T-cell (primary cell): ENCODE measurements around the gene HHAT. TPM values are rescaled to one million over a fixed set of nuclear protein-coding genes. Genes with fewer than 3 reads are reported as not detected.

Source experiments
- ATAC-seq, 4 experiments: fragments of 200-7000 bp in 3 of 4; fragments of 150-1000 bp in 1 of 4; cut with Tn5 transposase; replicated peaks in 1 of 4; 1 replicate in 3 of 4; 2 replicates in 1 of 4; pipeline ENCODE4 v1.10.0; 2021; ENCODE audit warnings: moderate library complexity in 3 of 4, mild to moderate bottlenecking in 2 of 4, moderate number of reproducible peaks in 1 of 4
- CTCF ChIA-PET, 2 donors: fragments of 300-600 bp; sonication (Branson Sonifier 250); formaldehyde crosslinking; loops; one replicate each; lab custom pipeline; 2022; ENCODE audit warnings: antibody characterized with exemption in 2 of 2; lab: Charles Lee
- POLR2A ChIA-PET, 2 donors: fragments of 300-600 bp; sonication (Branson Sonifier 250); formaldehyde crosslinking; loops; one replicate each; lab custom pipeline; 2022; ENCODE audit warnings: antibody characterized with exemption in 2 of 2; lab: Charles Lee
- DNase-seq, 35 experiments: peaks; one replicate each; pipeline versions ENCODE4 v3.0.0 to v3.0.0-alpha.2; 2013 to 2023
- H3K27ac ChIP-seq: one replicate; pipeline ENCODE4 v1.5.1; 2013; ENCODE audit warnings: low read length
- H3K27me3 ChIP-seq, 2 experiments: replicated peaks in 1 of 2; 1 replicate in 1 of 2; 2 replicates in 1 of 2; pipeline versions ENCODE4 v1.6.1 to v1.7.0; 2013; ENCODE audit warnings: low read length in 1 of 2, mixed read lengths in 1 of 2; ENCODE audit not compliant: control insufficient read depth in 2 of 2, insufficient read depth in 2 of 2; ENCODE audit errors: extremely low read depth in 1 of 2
- H3K36me3 ChIP-seq, 2 donors: 1 replicate in 1 of 2; 2 replicates in 1 of 2; pipeline versions ENCODE4 v1.6.1 to v1.7.0; 2013; ENCODE audit warnings: low read length in 1 of 2; ENCODE audit not compliant: control insufficient read depth in 2 of 2, insufficient read depth in 1 of 2; ENCODE audit errors: extremely low read depth in 1 of 2
- H3K4me1 ChIP-seq, 2 experiments: 1 replicate in 1 of 2; 2 replicates in 1 of 2; pipeline versions ENCODE4 v1.6.1 to v1.7.0; 2013; ENCODE audit warnings: low read length in 2 of 2, mixed read lengths in 1 of 2; ENCODE audit not compliant: insufficient read depth in 2 of 2, control insufficient read depth in 1 of 2; ENCODE audit errors: extremely low read depth in 1 of 2
- H3K4me3 ChIP-seq, 2 donors: 1 replicate in 1 of 2; 2 replicates in 1 of 2; pipeline versions ENCODE4 v1.5.1 to v1.7.0; 2013; ENCODE audit warnings: mild to moderate bottlenecking in 2 of 2, low read length in 1 of 2, moderate library complexity in 1 of 2; ENCODE audit not compliant: control insufficient read depth in 1 of 2; ENCODE audit errors: extremely low read depth in 1 of 2
- H3K9me3 ChIP-seq: 2 replicates; pipeline ENCODE4 v1.7.0; 2013
- H3K27ac Mint-ChIP-seq, 2 donors: one replicate each; pipeline ENCODE4 v1.8.0; 2020 to 2021; ENCODE audit warnings: mild to moderate bottlenecking in 2 of 2, mixed read lengths in 2 of 2
- H3K27me3 Mint-ChIP-seq, 2 donors: one replicate each; pipeline ENCODE4 v1.8.0; 2021 to 2022; ENCODE audit warnings: mixed read lengths in 2 of 2
- H3K36me3 Mint-ChIP-seq: one replicate; pipeline ENCODE4 v1.8.0; 2021; ENCODE audit warnings: mixed read lengths
- H3K4me1 Mint-ChIP-seq, 3 donors: one replicate each; pipeline ENCODE4 v1.8.0; 2020 to 2022; ENCODE audit warnings: mixed read lengths in 3 of 3, mild to moderate bottlenecking in 1 of 3
- H3K4me3 Mint-ChIP-seq, 3 donors: one replicate each; pipeline ENCODE4 v1.8.0; 2020 to 2022; ENCODE audit warnings: mild to moderate bottlenecking in 3 of 3, mixed read lengths in 3 of 3, moderate library complexity in 3 of 3
- H3K9me3 Mint-ChIP-seq, 3 donors: one replicate each; pipeline ENCODE4 v1.8.0; 2020 to 2022; ENCODE audit warnings: mixed read lengths in 3 of 3
- WGBS: methylation state at CpG from one replicate; pipeline ENCODE4 v1.1.5; 2013; ENCODE audit warnings: missing lambda C conversion rate; ENCODE audit not compliant: insufficient coverage; 5-methylcytosine and 5-hydroxymethylcytosine counted together
- total RNA-seq, 35 experiments: library from RNA in 6 of 35; stranded (reverse) in 6 of 35; fragments of 120-200 nt in 1 of 35; gene quantifications; one replicate each; pipeline versions ENCODE4 v1.2.1 to v1.2.4 and lab custom pipeline; 2013 to 2026

HHAT gene
- total RNA-seq, 5 donors from 2014 or later (not counting 1 experiment from before 2014, with no cell fraction given), result 2.2 to 7.9 (median 4.1) TPM

- H3K4me3 Mint-ChIP-seq, result no peak overlapping the region
- H3K27ac Mint-ChIP-seq, result no peak overlapping the region
- H3K36me3 Mint-ChIP-seq, result peaks cover 1% of the 10 kb centered on the region
- Histone ChIP-seq H3K9me3 (no peaks in the 10 kb centered on the region), H3K4me3 (no peak overlapping the region), H3K27me3 (no peaks in the 10 kb centered on the region), H3K27ac (no peak overlapping the region), H3K4me1 (peaks cover 0 to 12% of the 10 kb centered on the region in 2 experiments), H3K36me3 (peaks cover 0 to 2% of the 10 kb centered on the region in 2 donors)
- DNase-seq, result no peak
- peaks cover 16 to 35% (median 17%) of the 10 kb centered on the region in 3 donors for H3K4me1 Mint-ChIP-seq
- WGBS, result 71% methylated on average over 1 of the region's 1 CpG
- ChIA-PET CTCF (interaction anchor here in 1 of 2 donors (0.7 to 1.9 kb wide), 2 partner anchors 23 to 56 kb away, joined by 3 to 5 read pairs; no protein-coding TSS in a partner anchor), POLR2A (no interaction called here)
- peaks cover 0 to 4% (median 2%) of the 10 kb centered on the region in 3 donors for H3K9me3 Mint-ChIP-seq
- no peak for ATAC-seq
- no peaks in the 10 kb centered on the region for H3K27me3 Mint-ChIP-seq
These were observed 68.5 kb downstream of the HHAT start for GRCh38 chr1:210397252-210397651.

- H3K27ac ChIP-seq, result no peak overlapping the region
- H3K9me3 ChIP-seq, result no peaks in the 10 kb centered on the region
- no peak overlapping the region for H3K4me3 ChIP-seq
- Mint-ChIP-seq H3K4me3 (no peak overlapping the region), H3K9me3 (peaks cover 0 to 4% (median 2%) of the 10 kb centered on the region in 3 donors), H3K4me1 (peaks cover 16 to 35% (median 17%) of the 10 kb centered on the region in 3 donors), H3K36me3 (peaks cover 3% of the 10 kb centered on the region), H3K27me3 (no peaks in the 10 kb centered on the region), H3K27ac (no peak overlapping the region)
- peaks cover 0 to 2% of the 10 kb centered on the region in 2 donors for H3K36me3 ChIP-seq
- CTCF ChIA-PET, result interaction anchor here in 1 of 2 donors (0.7 to 1.9 kb wide), 2 partner anchors 24 to 57 kb away, joined by 3 to 5 read pairs; no protein-coding TSS in a partner anchor
- WGBS, result no CpG with 5 or more reads among the region's 5 CpGs
- H3K4me1 ChIP-seq, result peaks cover 0 to 12% of the 10 kb centered on the region in 2 experiments
- H3K27me3 ChIP-seq, result no peaks in the 10 kb centered on the region
- no peak for ATAC-seq
- POLR2A ChIA-PET, result no interaction called here
- no peak for DNase-seq
These were observed 69.0 kb downstream of the HHAT start for GRCh38 chr1:210397681-210398080.

- Mint-ChIP-seq H3K27me3 (no peaks in the 10 kb centered on the region), H3K4me3 (no peak overlapping the region), H3K9me3 (peaks cover 0 to 4% (median 2%) of the 10 kb centered on the region in 3 donors), H3K4me1 (peaks cover 16 to 35% (median 17%) of the 10 kb centered on the region in 3 donors), H3K36me3 (peaks cover 3% of the 10 kb centered on the region), H3K27ac (no peak overlapping the region)
- Histone ChIP-seq H3K27me3 (no peaks in the 10 kb centered on the region), H3K4me3 (no peak overlapping the region), H3K36me3 (peaks cover 0 to 2% of the 10 kb centered on the region in 2 donors), H3K27ac (no peak overlapping the region), H3K9me3 (no peaks in the 10 kb centered on the region), H3K4me1 (peaks cover 0 to 12% of the 10 kb centered on the region in 2 experiments)
- no peak for ATAC-seq
- no peak for DNase-seq
- POLR2A ChIA-PET, result no interaction called here
- CTCF ChIA-PET, result interaction anchor here in 1 of 2 donors (1.9 kb wide), 1 partner anchor 24 kb away, joined by 5 read pairs; no protein-coding TSS in a partner anchor
- WGBS, result no CpG with 5 or more reads among the region's 1 CpG
These were observed 69.8 kb downstream of the HHAT start for GRCh38 chr1:210398466-210398865.

GRCh38 chr1:210400043-210400840, 71.5 kb downstream of the HHAT start:
- 20% methylated on average over 1 of the region's 5 CpGs for WGBS
- peaks cover 16 to 32% (median 17%) of the 10 kb centered on the region in 3 donors for H3K4me1 Mint-ChIP-seq
- ChIA-PET POLR2A (interaction anchor here in 1 of 2 donors (0.8 kb wide), 1 partner anchor 26 kb away, joined by 4 read pairs; no protein-coding TSS in a partner anchor), CTCF (interaction anchor here (0.6 to 1.8 kb wide), 13 partner anchors 9 to 1076 kb away, joined by 3 to 10 read pairs (median 3); partner anchors contain the start of gene KCNH1 (in 1 of the 2))
- peaks cover 0 to 2% of the 10 kb centered on the region in 2 donors for H3K36me3 ChIP-seq
- peaks cover 3% of the 10 kb centered on the region for H3K36me3 Mint-ChIP-seq
- peaks cover 0 to 4% (median 2%) of the 10 kb centered on the region in 3 donors for H3K9me3 Mint-ChIP-seq
- no peak overlapping the region for H3K4me3 Mint-ChIP-seq
- ATAC-seq (peak; percentile 63 to 76 (median 69)), DNase-seq (peak in 22 of 35 experiments; percentile 5 to 57 (median 21))
- H3K27me3 Mint-ChIP-seq, result no peaks in the 10 kb centered on the region
- peak overlapping the region in 1 of 2 donors; percentile 75 for H3K27ac Mint-ChIP-seq
- H3K4me3 ChIP-seq, result no peak overlapping the region
- no peaks in the 10 kb centered on the region for H3K27me3 ChIP-seq
- no peaks in the 10 kb centered on the region for H3K9me3 ChIP-seq
- H3K4me1 ChIP-seq, result peaks cover 0 to 7% of the 10 kb centered on the region in 2 experiments
- H3K27ac ChIP-seq, result no peak overlapping the region

- no peak overlapping the region for H3K27ac Mint-ChIP-seq
- CTCF ChIA-PET, result interaction anchor here (1.2 to 1.5 kb wide), 3 partner anchors 8 to 29 kb away, joined by 4 to 9 read pairs (median 6); no protein-coding TSS in a partner anchor
- POLR2A ChIA-PET, result interaction anchor here in 1 of 2 donors (1.0 kb wide), 1 partner anchor 75 kb away, joined by 3 read pairs; no protein-coding TSS in a partner anchor
- no peak for DNase-seq
- 100% methylated on average over 1 of the region's 1 CpG for WGBS
- Histone ChIP-seq H3K27ac (no peak overlapping the region), H3K4me3 (no peak overlapping the region), H3K27me3 (no peaks in the 10 kb centered on the region), H3K4me1 (peaks cover 0 to 7% of the 10 kb centered on the region in 2 experiments), H3K9me3 (no peaks in the 10 kb centered on the region), H3K36me3 (peaks cover 0 to 2% of the 10 kb centered on the region in 2 donors)
- no peak overlapping the region for H3K4me3 Mint-ChIP-seq
- H3K4me1 Mint-ChIP-seq, result peaks cover 16 to 24% (median 22%) of the 10 kb centered on the region in 3 donors
- H3K9me3 Mint-ChIP-seq, result no peaks in the 10 kb centered on the region
- peaks cover 3% of the 10 kb centered on the region for H3K36me3 Mint-ChIP-seq
- no peak for ATAC-seq
- H3K27me3 Mint-ChIP-seq, result no peaks in the 10 kb centered on the region
These were observed 73.9 kb downstream of the HHAT start for GRCh38 chr1:210402560-210402959.

GRCh38 chr1:210405316-210405715, 76.6 kb downstream of the HHAT start:
- no peak overlapping the region for H3K27ac Mint-ChIP-seq
- ChIA-PET POLR2A (no interaction called here), CTCF (no interaction called here)

More at GRCh38 chr1:210405316-210405715, 76.6 kb downstream of the HHAT start:
- no peak overlapping the region for H3K27ac ChIP-seq
- Mint-ChIP-seq H3K36me3 (peaks cover 3% of the 10 kb centered on the region), H3K27me3 (no peaks in the 10 kb centered on the region), H3K9me3 (no peaks in the 10 kb centered on the region), H3K4me3 (no peak overlapping the region), H3K4me1 (peaks cover 4 to 10% (median 4%) of the 10 kb centered on the region in 3 donors)
- WGBS, result no CpG with 5 or more reads among the region's 4 CpGs
- no peaks in the 10 kb centered on the region for H3K9me3 ChIP-seq
- no peak for ATAC-seq
- H3K4me1 ChIP-seq, result peaks cover 0 to 2% of the 10 kb centered on the region in 2 experiments
- no peak overlapping the region for H3K4me3 ChIP-seq
- H3K36me3 ChIP-seq, result peaks cover 0 to 2% of the 10 kb centered on the region in 2 donors
- no peak for DNase-seq
- no peaks in the 10 kb centered on the region for H3K27me3 ChIP-seq
